Stimulated activated CD4-positive, alpha-beta T cell treated with anti-CD3 and anti-CD28 coated beads, Interleukin-1b, Interleukin-23, amount 100 ng/mL, for 48 hours (primary cell): Measurements from ENCODE around the gene CHFR.
"Not testable (repeated sequence)": the region's sequence is repeated elsewhere in the genome, so short reads cannot be mapped to it uniquely, and the experiment has no call there.

Source experiments
- DNase-seq: peaks from one replicate; pipeline ENCODE4 v3.0.0-alpha.2; 2020

The CHFR gene, protein sequence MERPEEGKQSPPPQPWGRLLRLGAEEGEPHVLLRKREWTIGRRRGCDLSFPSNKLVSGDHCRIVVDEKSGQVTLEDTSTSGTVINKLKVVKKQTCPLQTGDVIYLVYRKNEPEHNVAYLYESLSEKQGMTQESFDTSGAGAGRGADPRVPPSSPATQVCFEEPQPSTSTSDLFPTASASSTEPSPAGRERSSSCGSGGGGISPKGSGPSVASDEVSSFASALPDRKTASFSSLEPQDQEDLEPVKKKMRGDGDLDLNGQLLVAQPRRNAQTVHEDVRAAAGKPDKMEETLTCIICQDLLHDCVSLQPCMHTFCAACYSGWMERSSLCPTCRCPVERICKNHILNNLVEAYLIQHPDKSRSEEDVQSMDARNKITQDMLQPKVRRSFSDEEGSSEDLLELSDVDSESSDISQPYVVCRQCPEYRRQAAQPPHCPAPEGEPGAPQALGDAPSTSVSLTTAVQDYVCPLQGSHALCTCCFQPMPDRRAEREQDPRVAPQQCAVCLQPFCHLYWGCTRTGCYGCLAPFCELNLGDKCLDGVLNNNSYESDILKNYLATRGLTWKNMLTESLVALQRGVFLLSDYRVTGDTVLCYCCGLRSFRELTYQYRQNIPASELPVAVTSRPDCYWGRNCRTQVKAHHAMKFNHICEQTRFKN

DNA sequence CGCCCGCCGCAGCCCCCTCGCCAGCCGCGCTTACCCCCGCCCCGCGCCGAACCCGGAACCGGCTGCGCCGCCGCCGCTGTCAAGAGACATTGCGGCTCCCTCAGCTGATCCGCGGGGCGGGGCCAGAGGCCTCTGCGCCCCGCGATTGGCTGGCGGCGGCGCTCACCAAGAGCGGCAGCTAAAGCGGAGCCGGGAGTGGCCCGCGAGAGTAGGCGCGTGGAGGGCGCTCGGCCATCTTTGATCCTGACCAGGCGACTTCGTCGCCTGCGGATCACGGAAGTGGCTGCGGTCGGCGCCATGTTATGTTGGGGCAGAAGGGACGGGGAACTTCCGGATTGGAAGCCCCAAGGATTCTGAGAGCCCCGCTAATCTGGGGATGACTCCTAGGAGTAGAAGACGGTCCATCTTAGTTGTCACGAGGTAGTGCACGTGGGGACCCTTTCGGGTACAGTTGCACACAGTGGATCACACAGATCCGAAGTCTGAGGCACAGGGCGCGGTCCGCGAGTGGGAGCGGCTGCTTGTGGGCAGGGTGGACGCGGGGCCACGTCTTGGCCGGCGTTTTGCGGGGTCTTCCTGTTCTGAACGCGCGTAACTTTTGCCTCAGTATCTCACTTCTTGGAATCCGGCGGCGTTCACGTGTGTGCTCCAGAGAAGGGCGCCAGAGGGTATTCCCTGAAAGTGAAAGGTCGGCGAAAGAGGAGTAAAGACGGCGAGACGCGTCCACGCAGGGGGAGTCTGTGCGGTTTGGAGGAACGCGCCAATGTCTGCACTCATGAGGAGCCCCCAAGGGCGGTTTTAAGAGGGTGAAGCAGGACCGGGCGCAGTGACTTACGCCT is at the start of gene CHFR:
Gene CHFR, minus strand, starts transcription at position 93 of the 839 bp plus-strand sequence. CDS start 277 bp downstream, outside the sequence.
- DNase-seq = peak; percentile 97

DNA sequence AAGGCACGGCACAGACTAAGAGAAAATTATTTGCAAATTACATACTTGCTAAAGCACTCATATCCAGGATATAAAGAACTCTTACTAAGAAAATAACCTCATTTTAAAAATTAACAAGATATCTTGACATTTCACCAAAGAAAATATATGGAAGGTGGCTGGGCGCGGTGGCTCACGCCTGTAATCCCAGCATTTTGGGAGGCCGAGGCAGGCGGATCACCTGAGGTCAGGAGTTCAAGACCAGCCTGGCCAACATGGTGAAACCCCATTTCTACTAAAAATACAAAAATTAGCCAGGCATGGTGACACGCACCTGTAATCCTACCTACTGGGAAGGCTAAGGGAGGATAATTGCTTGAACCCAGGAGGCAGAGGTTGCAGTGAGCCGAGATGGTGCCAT is 49.5 kb upstream of the CHFR start:
- DNase-seq = not testable (repeated sequence)

DNA sequence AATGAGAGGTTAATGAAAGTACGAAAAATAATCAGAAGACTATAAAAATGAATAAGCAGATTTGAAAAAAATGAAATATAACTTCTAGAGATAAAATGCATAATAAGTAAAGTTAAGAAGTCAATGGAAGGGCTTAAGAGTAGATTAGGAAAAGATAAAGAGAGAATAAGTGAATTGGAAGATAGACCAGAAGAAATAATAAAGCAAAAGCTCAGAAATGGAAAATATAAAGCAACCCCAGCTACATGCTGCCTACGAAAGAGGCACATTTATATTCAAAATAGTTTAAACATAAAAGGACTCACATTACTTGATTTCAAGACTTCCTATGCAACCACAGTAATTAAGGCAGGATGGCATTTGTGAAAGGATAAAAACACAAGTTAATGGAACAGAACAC is 48.8 kb upstream of the CHFR start:
- no peak for DNase-seq

DNA sequence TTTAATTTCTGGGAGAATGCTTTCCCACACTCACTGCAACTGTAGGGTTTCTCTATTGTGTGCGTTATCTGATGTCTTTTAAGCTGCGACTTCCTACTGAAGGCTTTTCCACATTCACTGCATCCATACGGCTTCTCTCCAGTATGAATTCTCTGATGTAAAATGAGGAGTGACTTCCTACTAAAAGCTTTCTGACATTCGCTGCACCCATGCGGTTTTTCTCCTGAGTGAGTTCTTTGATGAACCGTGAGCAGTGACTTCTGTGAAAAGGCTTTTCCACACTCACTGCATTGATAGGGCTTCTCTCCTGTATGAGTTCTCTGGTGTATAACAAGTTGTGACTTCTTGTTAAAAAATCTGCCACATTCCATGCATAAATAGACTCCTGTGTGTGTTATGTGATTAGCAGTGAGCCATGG is 39.0 kb upstream of the CHFR start:
- no peak for DNase-seq

DNA sequence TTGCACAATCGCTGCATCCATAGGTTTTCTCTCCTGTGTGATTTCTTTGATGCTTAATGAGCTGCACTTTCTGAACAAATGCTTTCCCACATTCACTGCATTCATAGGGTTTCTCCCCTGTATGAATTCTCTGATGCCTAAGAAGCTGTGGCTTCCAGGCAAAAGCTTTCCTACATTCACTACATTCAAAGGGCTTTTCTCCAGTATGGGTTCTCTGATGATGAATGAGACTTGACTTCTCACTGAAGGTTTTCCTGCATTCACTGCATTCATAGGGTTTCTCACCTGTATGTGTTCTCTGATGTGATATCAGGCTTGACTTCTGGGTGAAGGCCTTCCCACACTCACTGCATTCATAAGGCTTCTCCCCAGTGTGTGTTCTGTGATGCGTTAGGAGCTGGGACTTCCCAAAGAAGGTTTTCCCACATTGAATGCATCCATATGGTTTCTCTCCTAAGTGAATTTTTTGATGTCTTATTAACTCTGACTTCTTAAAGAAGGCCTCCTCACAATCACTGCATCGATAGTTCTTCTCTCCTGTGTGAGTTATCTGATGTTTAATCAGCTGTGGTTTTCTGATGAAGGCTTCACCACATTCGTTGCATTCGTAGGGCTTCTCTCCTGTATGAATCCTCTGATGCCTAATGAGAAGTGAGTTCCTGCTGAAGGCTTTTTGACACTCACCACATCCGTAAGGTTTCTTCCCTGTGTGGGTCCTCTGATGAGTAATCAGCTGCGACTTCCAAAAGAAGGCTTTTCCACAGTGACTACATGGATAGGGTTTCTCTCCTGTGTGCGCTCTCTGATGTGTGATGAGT is 38.4 kb upstream of the CHFR start:
- DNase-seq = no peak

DNA sequence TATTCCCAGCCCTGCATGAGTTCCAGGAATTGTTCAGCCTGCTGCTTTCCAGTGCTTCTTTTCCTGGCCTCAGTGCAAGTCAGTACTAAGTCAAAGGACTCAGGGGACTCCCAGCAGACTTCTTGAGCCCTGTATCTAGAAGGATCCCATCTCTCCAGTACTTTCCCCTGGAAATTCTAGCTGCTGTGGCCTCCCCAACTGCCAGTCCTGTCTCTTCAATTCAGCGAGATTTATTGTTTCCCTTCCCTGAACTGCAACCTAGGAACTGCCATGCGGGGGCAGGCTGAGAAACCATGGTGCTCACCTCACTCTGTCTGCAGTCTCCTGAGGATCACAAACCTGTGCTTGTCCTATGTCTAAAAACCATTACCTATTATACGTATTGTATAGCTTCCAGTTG is 37.0 kb upstream of the CHFR start:
- DNase-seq = no peak

DNA sequence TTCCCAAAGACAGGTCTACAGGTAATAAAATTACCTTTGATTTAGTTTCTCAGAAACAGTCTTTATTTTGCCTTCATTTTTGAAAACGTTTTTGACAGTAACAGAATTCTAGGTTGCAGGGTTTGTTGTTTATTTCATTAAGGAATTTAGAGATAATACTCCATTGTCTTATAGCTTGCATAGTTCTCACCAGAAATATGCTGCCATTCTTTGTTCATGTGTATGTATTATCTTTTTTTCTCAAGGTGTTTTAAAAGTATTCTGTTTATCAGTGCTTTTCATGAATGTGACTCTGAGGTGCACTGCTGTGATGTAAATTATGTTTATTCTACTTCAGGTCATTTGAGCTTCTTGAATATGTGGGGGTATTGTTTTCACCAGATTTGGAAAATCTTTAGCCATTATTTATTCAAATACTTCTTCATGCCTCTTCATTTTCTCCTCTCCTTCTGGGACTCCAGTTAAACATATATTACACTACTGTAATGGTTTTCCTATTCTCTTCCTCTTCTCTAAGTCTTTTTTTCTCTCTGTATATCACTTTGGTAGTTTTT is 36.0 kb upstream of the CHFR start:
- DNase-seq = no peak

DNA sequence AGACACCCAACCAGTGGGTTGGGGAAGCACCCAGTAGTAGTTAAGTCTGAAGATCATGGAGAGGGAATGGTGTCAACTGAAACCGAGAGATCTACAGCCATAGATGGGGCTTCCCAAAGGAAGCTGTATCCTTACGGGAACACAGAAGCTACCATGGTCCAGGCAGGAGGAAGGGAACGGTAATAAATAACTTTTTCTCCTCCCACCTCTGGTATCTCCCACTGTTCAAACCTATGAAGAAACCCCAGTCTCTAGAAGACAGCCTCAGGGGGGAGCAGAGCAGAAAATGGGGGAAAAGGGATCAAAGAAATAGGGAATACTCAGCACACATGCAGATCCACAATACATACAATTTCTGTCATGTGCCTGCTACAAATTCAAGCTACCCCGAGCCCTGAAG is 35.3 kb upstream of the CHFR start:
- DNase-seq = no peak

DNA sequence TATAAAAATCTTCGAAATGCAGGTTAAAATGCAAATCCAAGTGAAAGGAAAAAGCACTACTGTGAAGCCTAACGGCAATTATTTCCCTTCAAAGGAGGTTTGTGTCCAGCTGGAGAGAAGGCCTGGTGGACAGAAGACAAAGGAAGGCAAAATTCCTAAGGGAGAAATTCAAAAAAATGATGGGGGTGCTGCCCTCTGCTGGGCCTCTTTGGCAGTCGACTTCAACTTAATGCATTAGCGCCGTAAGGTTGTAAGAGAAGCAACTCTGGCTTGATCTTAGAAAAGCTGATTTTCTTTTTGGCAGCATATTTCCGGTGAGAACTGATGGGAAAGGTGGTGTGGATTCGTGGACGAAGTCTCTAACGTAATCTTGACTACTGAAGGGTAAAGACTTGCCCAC is 34.3 kb upstream of the CHFR start:
- DNase-seq = no peak

DNA sequence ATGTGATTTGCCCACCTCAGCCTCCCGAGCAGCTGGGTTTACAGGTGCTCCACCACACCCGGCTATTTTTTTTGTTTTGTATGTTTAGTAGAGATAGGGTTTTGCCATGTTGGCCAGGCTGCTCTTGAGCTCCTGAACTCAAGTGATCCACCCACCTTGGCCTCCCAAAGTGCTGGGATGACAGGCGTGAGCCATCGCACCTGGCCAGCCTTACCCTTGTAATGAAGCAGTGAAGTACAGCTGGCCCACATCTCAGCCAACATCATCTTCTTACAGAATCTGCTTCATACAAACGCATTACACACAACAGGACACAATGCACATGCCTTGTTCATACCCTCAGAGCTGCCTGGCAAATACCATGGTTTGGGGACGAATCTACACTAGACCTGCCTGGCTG is 31.3 kb upstream of the CHFR start:
- no peak for DNase-seq

DNA sequence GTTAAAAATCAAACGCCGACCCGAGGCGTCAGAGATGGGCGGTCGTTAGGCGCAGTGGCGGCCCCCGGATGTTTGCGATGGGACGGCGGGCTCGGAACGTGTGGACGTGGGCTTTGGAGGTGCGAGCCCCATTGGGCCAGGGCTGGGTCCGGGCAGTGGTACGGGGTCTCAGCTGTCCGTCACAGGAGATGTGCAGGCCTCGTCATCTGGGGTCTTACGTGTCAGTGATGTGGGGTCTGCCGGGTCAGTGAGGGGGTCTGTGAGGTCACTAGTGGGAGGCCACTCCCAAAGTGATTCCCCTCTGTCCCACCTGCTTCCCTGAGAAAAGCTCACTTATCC is 21.6 kb upstream of the CHFR start:
- DNase-seq = no peak

DNA sequence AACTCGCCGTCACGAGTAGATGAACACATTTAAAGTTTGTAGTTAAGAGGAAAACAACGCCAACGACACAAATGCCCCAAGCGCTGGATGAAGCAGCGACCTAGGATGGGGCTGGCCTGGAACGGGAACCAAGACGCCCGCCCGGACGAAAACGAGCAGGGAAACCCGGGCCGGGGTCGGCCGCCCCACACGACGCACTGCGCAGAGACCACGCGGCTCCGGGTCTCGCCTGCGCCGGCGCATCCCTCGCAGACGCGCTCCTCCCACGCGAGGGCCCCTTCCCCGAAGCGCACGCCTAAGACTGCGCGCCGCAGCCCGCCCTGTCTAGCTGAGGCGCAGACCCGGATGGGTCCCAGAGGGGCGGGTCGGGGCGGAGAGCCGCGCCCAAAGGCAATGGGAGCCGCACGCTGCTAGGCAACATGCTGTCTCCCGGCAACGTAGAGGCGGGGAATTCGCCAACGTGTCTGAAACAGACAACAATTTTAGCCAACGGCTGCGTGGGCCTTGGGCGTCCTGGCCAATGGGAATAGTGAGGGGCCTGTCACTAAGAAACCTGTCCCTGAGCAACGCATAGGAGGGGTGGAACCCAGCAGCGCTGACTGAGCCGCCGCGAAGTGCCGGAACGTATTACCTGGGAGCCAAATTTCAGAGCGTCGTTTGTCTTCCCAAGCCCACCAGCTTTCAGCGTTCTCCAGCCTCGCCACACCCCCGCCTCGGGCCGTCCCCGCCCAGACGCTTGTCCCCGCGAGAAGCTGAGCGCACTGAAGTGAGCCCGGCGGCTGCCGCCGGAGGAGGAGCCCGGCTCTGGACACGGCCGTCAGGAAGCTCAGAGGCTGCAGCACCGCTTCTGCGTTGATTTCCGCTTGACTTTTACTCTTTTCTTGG is 21.0 kb upstream of the CHFR start:
- peak; percentile 97 for DNase-seq

DNA sequence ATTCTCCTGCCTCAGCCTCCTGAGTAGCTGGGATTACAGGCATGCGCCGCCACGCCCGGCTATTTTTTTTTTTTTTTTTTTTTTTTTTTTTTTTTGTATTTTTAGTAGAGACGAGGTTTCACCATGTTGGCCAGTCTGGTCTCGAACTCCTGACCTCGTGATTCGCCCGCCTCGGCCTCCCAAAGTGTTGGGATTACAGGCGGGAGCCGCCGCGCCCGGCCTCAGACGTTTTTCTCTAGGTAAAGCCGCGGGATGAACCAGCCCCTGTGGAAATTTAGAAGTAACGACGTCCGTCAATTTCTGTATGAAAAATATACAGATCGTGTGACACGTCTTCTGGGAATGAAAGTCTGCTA is 20.4 kb upstream of the CHFR start:
- DNase-seq = not testable (repeated sequence)

DNA sequence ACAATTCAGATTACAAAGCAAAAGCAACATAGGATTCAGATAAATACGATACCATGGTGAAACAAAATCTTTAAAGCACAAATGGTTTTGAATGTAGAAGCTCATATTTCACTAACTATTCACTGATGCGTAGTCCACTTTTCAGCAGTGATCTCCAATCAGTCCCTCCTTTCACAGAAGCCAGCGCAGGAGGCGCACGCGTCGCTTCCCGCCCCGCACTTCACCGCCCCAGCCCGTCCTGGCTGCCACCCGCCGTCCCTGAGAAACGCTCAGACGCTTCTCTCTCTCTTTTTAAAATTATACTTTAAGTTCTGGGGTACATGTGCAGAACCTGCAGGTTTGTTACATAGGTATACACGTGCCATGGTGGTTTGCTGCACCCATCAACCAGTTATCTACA is 19.8 kb upstream of the CHFR start:
- DNase-seq = no peak

DNA sequence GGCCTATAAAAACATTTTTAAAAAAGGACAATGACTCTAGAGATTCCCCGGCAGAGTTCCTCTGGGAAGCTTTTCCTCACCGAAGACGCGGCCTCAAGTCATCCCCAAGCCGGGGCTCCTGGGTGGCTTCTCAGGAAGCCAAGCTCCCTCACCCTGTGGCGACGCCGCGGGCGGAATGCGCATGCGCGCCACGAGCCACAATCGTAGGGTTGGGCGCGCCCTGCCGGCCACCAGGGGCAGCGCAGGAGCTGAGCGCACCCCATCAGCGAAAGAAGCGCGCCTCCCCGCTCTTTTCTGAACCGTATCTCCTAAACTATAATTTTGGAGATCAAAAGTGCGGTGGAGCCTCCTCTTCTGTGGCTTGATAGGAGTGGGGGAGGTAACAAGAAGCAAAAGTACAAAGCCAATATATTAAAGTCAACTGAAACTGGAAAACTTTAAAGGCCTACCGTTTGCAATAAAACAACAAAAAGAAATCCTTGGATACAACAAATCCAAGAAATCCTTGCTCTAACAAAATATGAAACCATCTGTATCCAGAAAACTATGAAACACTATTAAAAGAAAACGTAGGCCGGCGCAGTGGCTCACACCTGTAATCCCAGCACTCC is 17.4 kb upstream of the CHFR start:
- DNase-seq = peak; percentile 91

DNA sequence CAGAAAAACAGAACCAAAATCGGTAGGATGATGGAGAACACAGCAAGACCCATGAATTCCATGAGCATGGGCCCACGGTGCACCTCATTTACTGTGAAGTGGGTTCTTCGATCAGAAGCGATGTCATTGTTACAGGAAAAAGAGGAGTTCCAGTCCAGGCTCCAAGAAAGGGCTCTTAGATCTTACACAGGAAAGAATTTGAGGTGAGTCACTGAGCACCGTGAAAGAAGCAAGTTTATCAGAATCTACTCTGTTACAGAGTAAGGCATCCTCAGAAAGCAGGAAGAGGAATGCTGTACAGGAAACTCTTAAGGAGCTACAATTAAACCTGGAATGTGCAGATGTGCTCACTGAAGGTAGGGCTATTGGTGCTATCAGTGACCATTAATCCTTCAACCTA is 11.6 kb upstream of the CHFR start:
- no peak for DNase-seq

DNA sequence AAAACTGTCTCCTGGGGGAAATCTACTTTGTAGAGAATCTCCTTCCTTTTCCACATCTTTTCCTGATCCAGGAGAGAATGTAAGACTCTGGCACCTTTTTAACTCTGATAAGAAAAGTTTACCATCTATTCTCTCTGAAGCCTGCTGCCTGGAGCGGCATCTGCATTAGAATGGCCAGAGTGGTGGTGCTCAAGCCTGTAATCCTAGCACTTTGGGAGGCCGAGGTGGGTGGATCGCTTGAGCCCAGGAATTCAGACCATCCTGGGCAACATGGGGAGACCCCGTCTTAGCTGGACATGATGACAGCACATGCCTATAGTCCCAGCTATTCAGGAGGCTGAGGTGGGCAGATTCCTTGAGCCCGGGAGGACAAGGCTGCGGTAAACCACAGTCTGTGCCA is 1.4 kb upstream of the CHFR start:
- no peak for DNase-seq

DNA sequence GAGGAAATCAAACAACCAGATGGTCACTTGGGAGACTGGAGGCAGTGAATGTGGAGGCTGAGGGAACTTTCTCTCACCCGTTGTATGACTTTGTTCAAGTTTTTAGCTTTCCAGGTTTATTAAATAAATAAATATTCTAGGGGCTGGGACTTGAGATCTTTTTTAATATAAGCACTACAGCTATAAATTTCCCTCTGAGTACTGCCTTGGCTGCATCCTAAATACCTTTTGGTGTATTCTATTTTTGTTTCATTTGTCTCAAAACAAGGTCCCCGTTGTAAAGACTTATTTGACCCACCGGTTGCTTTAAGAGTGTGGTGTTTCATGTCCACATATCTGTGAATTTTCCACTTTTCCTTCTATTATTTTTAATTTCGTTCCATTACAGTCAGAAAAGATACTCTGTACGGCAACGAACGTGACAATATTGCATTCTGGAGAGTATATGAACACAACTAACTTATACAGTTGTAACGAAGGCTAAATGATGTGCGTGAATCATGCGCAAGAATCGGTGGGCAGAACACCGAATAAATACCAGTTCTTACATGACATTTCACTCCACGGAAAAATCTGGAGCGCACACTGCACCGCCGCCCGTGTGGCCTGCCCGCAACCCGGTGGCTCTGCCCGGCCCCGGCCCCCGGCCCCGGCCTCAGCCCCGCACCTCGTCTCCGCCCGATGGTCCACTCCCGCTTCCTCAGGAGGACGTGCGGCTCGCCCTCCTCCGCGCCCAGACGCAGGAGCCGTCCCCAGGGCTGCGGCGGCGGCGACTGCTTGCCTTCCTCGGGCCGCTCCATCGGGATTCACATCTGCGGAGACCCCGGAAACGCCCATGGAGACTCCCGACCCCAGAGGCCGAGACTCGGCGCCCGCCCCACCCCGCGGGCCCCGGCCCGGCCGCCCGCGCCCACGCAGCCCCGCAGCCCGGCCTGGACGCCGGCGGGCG is 602 bp downstream of the CHFR start:
- DNase-seq = peak; percentile 11

DNA sequence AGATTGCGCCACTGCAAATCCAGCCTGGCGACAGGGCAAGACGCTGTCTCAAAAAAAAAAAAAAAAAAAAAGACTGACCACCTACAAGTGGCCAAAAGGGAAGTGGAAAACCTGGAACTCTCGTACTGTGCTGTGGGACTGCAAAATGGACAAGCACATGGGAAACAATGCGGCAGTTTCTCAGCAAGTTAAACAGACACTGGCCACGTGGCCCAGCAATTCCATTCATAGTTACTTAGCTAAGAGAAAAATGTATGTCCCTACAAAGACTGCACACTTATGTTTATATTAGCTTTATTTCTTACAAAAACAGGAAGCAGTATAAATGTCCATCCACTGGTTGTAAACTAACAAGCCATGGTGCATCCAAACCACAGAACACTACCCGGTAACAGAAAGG is 5.6 kb downstream of the CHFR start:
- no peak for DNase-seq

DNA sequence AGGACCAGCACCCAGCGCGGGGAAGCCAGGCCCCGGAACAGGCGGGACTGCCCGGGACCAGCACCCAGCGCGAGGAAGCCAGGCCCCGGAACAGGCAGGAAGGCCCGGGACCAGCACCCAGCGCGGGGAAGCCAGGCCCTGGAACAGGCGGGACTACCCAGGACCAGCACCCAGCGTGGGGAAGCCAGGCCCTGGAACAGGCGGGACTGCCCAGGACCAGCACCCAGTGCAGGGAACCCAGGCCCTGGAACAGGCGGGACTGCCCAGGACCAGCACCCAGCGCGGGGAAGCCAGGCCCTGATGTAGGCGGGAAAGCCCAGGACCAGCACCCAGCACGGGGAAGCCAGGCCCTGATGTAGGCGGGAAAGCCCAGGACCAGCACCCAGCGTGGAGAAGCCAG is 12.8 kb downstream of the CHFR start:
- not testable (repeated sequence) for DNase-seq
